Stimulated activated CD4-positive, alpha-beta T cell treated with anti-CD3 and anti-CD28 coated beads, Interleukin-12 subunit alpha, Interleukin-12 subunit beta, amount 100 ng/mL, for 4 hours (primary cell): ENCODE measurements around the gene CAVIN1.
"Not testable (repeated sequence)": the region's sequence is repeated elsewhere in the genome, so short reads cannot be mapped to it uniquely, and the experiment has no call there.

Experiments used
- DNase-seq: peaks from one replicate; pipeline ENCODE4 v3.0.0-alpha.2; 2020

Gene CAVIN1

GRCh38 chr17:42429726-42430447 is 6.8 kb upstream of the CAVIN1 start:
- no peak for DNase-seq

- DNase-seq = no peak
Measured at GRCh38 chr17:42428141-42428944, 5.3 kb upstream of the CAVIN1 start.

- DNase-seq = no peak
Measured at GRCh38 chr17:42424991-42425610, 2.0 kb upstream of the CAVIN1 start.

GRCh38 chr17:42423766-42424165 is 710 bp upstream of the CAVIN1 start:
- DNase-seq = no peak

- DNase-seq = peak; percentile 31
Measured at GRCh38 chr17:42422412-42422957, 571 bp downstream of the CAVIN1 start.

- peak; percentile 12 for DNase-seq
Measured at GRCh38 chr17:42421507-42422338, 1.3 kb downstream of the CAVIN1 start.

- no peak for DNase-seq
Measured at GRCh38 chr17:42421136-42421506, 1.9 kb downstream of the CAVIN1 start.

GRCh38 chr17:42417981-42418380 is 5.1 kb downstream of the CAVIN1 start:
- DNase-seq = not testable (repeated sequence)

- DNase-seq = peak; percentile 48
Measured at GRCh38 chr17:42414704-42415409, 8.2 kb downstream of the CAVIN1 start.

GRCh38 chr17:42413464-42414040 is 9.5 kb downstream of the CAVIN1 start:
- DNase-seq = no peak

- DNase-seq = no peak
Measured at GRCh38 chr17:42411905-42412679, 11.0 kb downstream of the CAVIN1 start.

GRCh38 chr17:42411361-42411760 is 11.7 kb downstream of the CAVIN1 start:
- no peak for DNase-seq

GRCh38 chr17:42410319-42410685 is 12.8 kb downstream of the CAVIN1 start:
- no peak for DNase-seq

GRCh38 chr17:42409523-42410318 is 13.3 kb downstream of the CAVIN1 start:
- DNase-seq = no peak

- DNase-seq = no peak
Measured at GRCh38 chr17:42408061-42408460, 15.0 kb downstream of the CAVIN1 start.

GRCh38 chr17:42407289-42407836 is 15.7 kb downstream of the CAVIN1 start:
- peak; percentile 47 for DNase-seq

GRCh38 chr17:42406615-42407288 is 16.3 kb downstream of the CAVIN1 start:
- DNase-seq = no peak

GRCh38 chr17:42405963-42406495 is 17.0 kb downstream of the CAVIN1 start:
- peak; percentile 81 for DNase-seq

- DNase-seq = no peak
Measured at GRCh38 chr17:42405076-42405475, 18.0 kb downstream of the CAVIN1 start.
